IMR-90 (cell line): ENCODE results near the gene PABPC1L.

Source experiments
- FOS ChIP-seq: fragments of 150-350 bp; IDR thresholded peaks from 2 replicates; pipeline ENCODE4 v1.6.1; 2016; ENCODE audit warnings: low read depth, low read length
- NFE2L2 ChIP-seq: fragments of 150-350 bp; IDR thresholded peaks from 2 replicates; pipeline ENCODE4 v1.6.1; 2016; ENCODE audit warnings: low read depth, mild to moderate bottlenecking, low read length
- POLR2A ChIP-seq: IDR thresholded peaks from 2 replicates; pipeline ENCODE4 v1.6.1; 2012; ENCODE audit warnings: mild to moderate bottlenecking, low read depth, low read length
- RAD21 ChIP-seq: IDR thresholded peaks from 2 replicates; pipeline ENCODE4 v1.6.1; 2012; ENCODE audit warnings: low read length, improper control_type of control experiment
- RFX5 ChIP-seq: IDR thresholded peaks from 2 replicates; pipeline ENCODE4 v1.8.0; 2012; ENCODE audit warnings: low read depth, mild to moderate bottlenecking, low read length, moderate library complexity
- SMC3 ChIP-seq: fragments of 150-350 bp; IDR thresholded peaks from 2 replicates; pipeline ENCODE4 v1.6.1; 2016; ENCODE audit warnings: low read depth, mild to moderate bottlenecking, antibody characterized with exemption, low read length, moderate library complexity
- TF ChIP-seq, protein P1 (sequence below): conservative IDR thresholded peaks from 2 replicates; pipeline ENCODE4 v1.5.1; 2012; ENCODE audit warnings: mild to moderate bottlenecking, low read depth, low read length, improper control_type of control experiment

DNA sequence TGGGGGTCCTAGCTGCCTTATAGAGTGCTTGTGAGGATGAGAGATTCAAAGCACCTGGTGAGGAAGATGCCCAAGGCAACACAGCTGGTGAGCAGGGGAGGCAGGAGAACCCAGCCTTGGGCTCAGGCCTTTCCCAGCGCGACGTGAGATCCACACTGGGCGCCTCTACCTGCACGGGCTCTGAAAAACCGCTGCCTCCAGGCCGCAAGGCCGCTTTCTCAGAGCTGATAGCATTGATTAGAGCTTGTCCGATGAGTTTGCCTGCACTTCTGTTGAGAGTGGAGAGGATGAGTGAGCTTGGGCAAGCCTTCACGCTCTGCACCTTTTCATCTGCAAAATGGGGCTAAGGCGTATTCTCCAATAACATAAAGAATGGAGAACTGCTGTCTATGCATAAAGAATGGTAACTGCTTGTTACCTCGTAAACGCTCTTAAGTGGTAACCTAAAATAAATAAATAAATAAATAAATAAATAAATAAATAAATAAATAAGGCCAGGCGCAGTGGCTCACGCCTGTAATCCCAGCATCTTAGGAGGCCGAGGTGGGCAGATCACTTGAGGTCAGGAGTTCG, 916 bp downstream of the PABPC1L start:
- TF ChIP-seq, protein P1, sequence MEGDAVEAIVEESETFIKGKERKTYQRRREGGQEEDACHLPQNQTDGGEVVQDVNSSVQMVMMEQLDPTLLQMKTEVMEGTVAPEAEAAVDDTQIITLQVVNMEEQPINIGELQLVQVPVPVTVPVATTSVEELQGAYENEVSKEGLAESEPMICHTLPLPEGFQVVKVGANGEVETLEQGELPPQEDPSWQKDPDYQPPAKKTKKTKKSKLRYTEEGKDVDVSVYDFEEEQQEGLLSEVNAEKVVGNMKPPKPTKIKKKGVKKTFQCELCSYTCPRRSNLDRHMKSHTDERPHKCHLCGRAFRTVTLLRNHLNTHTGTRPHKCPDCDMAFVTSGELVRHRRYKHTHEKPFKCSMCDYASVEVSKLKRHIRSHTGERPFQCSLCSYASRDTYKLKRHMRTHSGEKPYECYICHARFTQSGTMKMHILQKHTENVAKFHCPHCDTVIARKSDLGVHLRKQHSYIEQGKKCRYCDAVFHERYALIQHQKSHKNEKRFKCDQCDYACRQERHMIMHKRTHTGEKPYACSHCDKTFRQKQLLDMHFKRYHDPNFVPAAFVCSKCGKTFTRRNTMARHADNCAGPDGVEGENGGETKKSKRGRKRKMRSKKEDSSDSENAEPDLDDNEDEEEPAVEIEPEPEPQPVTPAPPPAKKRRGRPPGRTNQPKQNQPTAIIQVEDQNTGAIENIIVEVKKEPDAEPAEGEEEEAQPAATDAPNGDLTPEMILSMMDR, result no peak
- TF ChIP-seq RFX5, result no peak
- TF ChIP-seq NFE2L2, result no peak
- TF ChIP-seq RAD21, result no peak
- no peak for TF ChIP-seq POLR2A
- no peak for TF ChIP-seq SMC3
- TF ChIP-seq FOS, result no peak
